DND-41 (cell line): ENCODE results near the gene CTF1.

Source experiments
- ATAC-seq: fragments of 200-7000 bp; cut with Tn5 transposase; 3 replicates; pipeline ENCODE4 v1.9.1; 2021; ENCODE audit warnings: low read depth; ENCODE audit not compliant: insufficient read depth
- DNase-seq: peaks from one replicate; pipeline ENCODE4 v3.0.0-alpha.2; 2020
- H2AFZ ChIP-seq: 2 replicates; pipeline ENCODE4 v1.6.0; 2012; ENCODE audit warnings: low read depth, low read length
- H3K27ac ChIP-seq: 2 replicates; pipeline ENCODE4 v1.5.1; 2012; ENCODE audit warnings: low read length, inconsistent platforms
- H3K27me3 ChIP-seq: fragments of 200-600 bp; sonication (generic); 2 replicates; pipeline ENCODE4 v1.6.0; 2012; ENCODE audit warnings: low read length, mild to moderate bottlenecking, inconsistent platforms; ENCODE audit not compliant: insufficient read depth, poor library complexity
- H3K36me3 ChIP-seq: 2 replicates; pipeline ENCODE4 v1.5.1; 2012; ENCODE audit warnings: low read length, inconsistent platforms; ENCODE audit not compliant: insufficient read depth
- H3K4me1 ChIP-seq: 2 replicates; pipeline ENCODE4 v1.5.1; 2012; ENCODE audit warnings: mild to moderate bottlenecking, low read length; ENCODE audit not compliant: insufficient read depth
- H3K4me2 ChIP-seq: 2 replicates; pipeline ENCODE4 v1.6.0; 2012; ENCODE audit warnings: mild to moderate bottlenecking, moderate library complexity, low read length, inconsistent platforms; ENCODE audit not compliant: insufficient read depth
- H3K4me3 ChIP-seq, 2 experiments: fragments of 200-600 bp in 1 of 2; shearing (Covaris generic) in 1 of 2; 2 replicates each; pipeline ENCODE4 v1.5.1; 2012 to 2016; ENCODE audit warnings: inconsistent platforms in 2 of 2, low read length in 2 of 2, mild to moderate bottlenecking in 2 of 2, low read depth in 1 of 2, moderate library complexity in 1 of 2
- H3K79me2 ChIP-seq: 2 replicates; pipeline ENCODE4 v1.6.0; 2012; ENCODE audit warnings: low read length, inconsistent platforms; ENCODE audit not compliant: insufficient read depth
- H3K9ac ChIP-seq: 2 replicates; pipeline ENCODE4 v1.6.0; 2012; ENCODE audit warnings: low read depth, mild to moderate bottlenecking, inconsistent platforms, low read length, moderate library complexity
- H3K9me3 ChIP-seq: 2 replicates; pipeline ENCODE4 v1.5.1; 2012; ENCODE audit warnings: low read length, moderate library complexity, mild to moderate bottlenecking, inconsistent platforms; ENCODE audit not compliant: insufficient read depth, severe bottlenecking
- H4K20me1 ChIP-seq: 2 replicates; pipeline ENCODE4 v1.6.0; 2012; ENCODE audit warnings: low read length; ENCODE audit not compliant: insufficient read depth
- EZH2 ChIP-seq: IDR thresholded peaks from 3 replicates; pipeline ENCODE4 v1.6.1; 2012; ENCODE audit warnings: borderline replicate concordance, low read depth, mild to moderate bottlenecking, moderate library complexity, low read length, inconsistent platforms; ENCODE audit not compliant: severe bottlenecking
- TF ChIP-seq, protein P1 (sequence below): IDR thresholded peaks from 2 replicates; pipeline ENCODE4 v1.5.1; 2012; ENCODE audit warnings: borderline replicate concordance, low read length, moderate library complexity, mild to moderate bottlenecking; ENCODE audit not compliant: poor library complexity, severe bottlenecking; ENCODE audit errors: extremely low read depth

The CTF1 gene

DNA sequence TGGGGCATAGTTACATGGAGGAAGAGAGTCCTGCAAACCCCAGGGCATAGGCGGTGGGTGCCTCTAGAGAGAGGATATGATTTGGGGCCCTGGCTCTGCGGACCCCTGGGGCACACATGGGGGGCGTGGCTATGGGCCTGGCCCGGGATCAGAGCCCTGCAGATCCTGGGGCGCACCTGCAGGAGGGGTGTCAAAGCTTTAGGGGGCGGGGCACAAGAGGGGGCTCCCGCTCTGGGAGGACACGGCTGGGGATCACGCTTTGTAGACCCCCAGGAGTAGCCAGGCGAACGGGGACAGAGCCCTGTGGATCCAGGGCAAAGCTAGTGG lies 3.0 kb upstream of the CTF1 start:
- Histone ChIP-seq H2AFZ (peak overlapping the region; percentile 80), H3K4me3 (peak overlapping the region; percentile 38 to 88; a peak in 3 of 4 replicates), H3K4me2 (peak overlapping the region; percentile 97), H3K9ac (peak overlapping the region; percentile 82), H3K27ac (peak overlapping the region; percentile 84), H3K4me1 (peaks cover 19% of the 10 kb centered on the region), H3K79me2 (peaks cover 4% of the 10 kb centered on the region), H3K36me3 (peaks cover 13% of the 10 kb centered on the region), H3K9me3 (no peaks in the 10 kb centered on the region), H3K27me3 (no peaks in the 10 kb centered on the region), H4K20me1 (no peaks in the 10 kb centered on the region)
- TF ChIP-seq, protein P1, sequence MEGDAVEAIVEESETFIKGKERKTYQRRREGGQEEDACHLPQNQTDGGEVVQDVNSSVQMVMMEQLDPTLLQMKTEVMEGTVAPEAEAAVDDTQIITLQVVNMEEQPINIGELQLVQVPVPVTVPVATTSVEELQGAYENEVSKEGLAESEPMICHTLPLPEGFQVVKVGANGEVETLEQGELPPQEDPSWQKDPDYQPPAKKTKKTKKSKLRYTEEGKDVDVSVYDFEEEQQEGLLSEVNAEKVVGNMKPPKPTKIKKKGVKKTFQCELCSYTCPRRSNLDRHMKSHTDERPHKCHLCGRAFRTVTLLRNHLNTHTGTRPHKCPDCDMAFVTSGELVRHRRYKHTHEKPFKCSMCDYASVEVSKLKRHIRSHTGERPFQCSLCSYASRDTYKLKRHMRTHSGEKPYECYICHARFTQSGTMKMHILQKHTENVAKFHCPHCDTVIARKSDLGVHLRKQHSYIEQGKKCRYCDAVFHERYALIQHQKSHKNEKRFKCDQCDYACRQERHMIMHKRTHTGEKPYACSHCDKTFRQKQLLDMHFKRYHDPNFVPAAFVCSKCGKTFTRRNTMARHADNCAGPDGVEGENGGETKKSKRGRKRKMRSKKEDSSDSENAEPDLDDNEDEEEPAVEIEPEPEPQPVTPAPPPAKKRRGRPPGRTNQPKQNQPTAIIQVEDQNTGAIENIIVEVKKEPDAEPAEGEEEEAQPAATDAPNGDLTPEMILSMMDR, result no peak
- TF ChIP-seq EZH2, result no peak
- ATAC-seq, result peak; percentile 43
- peak; percentile 38 for DNase-seq

DNA sequence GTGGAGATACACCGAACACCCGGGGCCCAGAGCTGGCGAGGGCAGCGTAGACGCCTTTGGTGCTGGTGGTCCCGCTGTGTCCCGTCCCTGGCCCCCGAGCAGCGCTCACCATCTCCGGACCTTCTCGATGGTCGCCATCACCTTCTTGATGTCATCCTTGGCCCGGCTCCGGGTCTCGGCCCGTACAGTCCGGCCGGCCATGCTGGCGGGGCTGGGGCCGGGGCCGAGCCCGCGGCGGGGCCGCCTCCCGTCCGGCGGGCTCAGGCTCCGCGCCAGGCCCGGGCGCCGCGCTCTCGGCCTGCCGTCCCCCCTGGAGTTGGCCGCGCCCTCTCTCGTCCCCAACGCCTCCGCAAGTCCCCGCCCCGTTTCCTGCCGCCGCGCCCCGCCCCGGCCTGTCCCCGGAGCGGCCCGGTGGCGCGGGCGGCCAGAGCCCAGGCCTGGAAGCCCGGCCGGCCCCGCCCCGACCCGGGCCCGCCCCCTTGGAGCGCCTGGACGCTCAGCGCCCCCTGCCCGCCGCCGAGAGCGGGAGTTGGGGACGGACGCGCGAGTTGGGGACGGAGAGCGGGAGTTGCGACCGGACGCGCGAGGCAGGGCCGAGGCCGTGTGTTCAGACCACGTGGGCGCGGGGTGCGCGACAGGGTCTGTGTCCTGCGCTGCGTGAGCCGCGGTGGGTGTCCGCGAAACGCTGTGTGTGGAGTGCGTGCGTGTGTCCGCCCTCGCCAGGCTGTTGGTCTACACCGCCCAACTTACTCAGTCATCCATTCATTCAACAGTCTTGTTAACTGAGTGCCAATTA lies 2.5 kb upstream of the CTF1 start, which contains the start of gene BCL7C:
TSS of gene BCL7C (minus strand) at position 334 of the 796 bp plus-strand sequence. CDS start at position 201, 133 bp downstream.
- H4K20me1 ChIP-seq, result no peaks in the 10 kb centered on the region
- ATAC-seq, result peak; percentile 89
- DNase-seq, result peak; percentile 79
- H3K4me3 ChIP-seq, result peak within 1 kb of the TSS; percentile 38 to 88; a peak in 3 of 4 replicates
- H3K27me3 ChIP-seq, result no peaks in the 10 kb centered on the region
- peaks cover 19% of the 10 kb centered on the region for H3K4me1 ChIP-seq
- H3K9ac ChIP-seq, result peak within 1 kb of the TSS; percentile 82
- no peak for TF ChIP-seq EZH2
- TF ChIP-seq, protein P1, result peak; percentile 32
- H3K4me2 ChIP-seq, result peak within 1 kb of the TSS; percentile 97
- peaks cover 4% of the 10 kb centered on the region for H3K79me2 ChIP-seq
- peak within 1 kb of the TSS; percentile 80 for H2AFZ ChIP-seq
- H3K36me3 ChIP-seq, result peaks cover 9% of the 10 kb centered on the region
- H3K27ac ChIP-seq, result peak within 1 kb of the TSS; percentile 84
- H3K9me3 ChIP-seq, result no peaks in the 10 kb centered on the region

GRCh38 chr16:30894540-30895368 lies 1.7 kb upstream of the CTF1 start:
- H3K4me2 ChIP-seq, result peak overlapping the region; percentile 97
- H3K4me1 ChIP-seq, result peaks cover 19% of the 10 kb centered on the region
- peaks cover 2% of the 10 kb centered on the region for H3K36me3 ChIP-seq
- no peaks in the 10 kb centered on the region for H4K20me1 ChIP-seq
- H3K4me3 ChIP-seq, result peak overlapping the region in 1 of 2 experiments; percentile 88; a peak in 1 of 4 replicates
- H3K27ac ChIP-seq, result no peak overlapping the region
- H3K9me3 ChIP-seq, result no peaks in the 10 kb centered on the region
- ATAC-seq (no peak), DNase-seq (no peak)
- TF ChIP-seq EZH2, result no peak
- TF ChIP-seq, protein P1, result no peak
- H3K79me2 ChIP-seq, result peaks cover 4% of the 10 kb centered on the region
- H3K27me3 ChIP-seq, result no peaks in the 10 kb centered on the region
- no peak overlapping the region for H3K9ac ChIP-seq
- H2AFZ ChIP-seq, result peak overlapping the region; percentile 80
